GM12878 (cell line): ENCODE measurements around the gene EIF1AD. TPM values are rescaled to one million over a fixed set of nuclear protein-coding genes. Genes with fewer than 3 reads are reported as not detected.

Source experiments
- ATAC-seq: fragments of 200-7000 bp; cut with Tn5 transposase; 3 replicates; pipeline ENCODE4 v1.9.1; 2020; ENCODE audit warnings: mild to moderate bottlenecking, moderate library complexity
- BruUV-seq: library from RNA; stranded (reverse); fragments of 400-500 nt; replicated peaks from 2 replicates; lab custom pipeline; 2021; lab: Mats Ljungman, UMichigan
- CTCF ChIA-PET: fragments of 300-600 bp; sonication (Branson Sonifier 250); formaldehyde crosslinking; extraction: SDS; loops from one replicate; lab custom pipeline; 2021; ENCODE audit warnings: inconsistent platforms; lab: Yijun Ruan, JAX
- POLR2A ChIA-PET: fragments of 350-600 bp; formaldehyde crosslinking; extraction: SDS; loops from one replicate; lab custom pipeline; 2021; ENCODE audit warnings: inconsistent platforms; lab: Charles Lee
- RAD21 ChIA-PET: fragments of 300-600 bp; sonication (Branson Sonifier 250); formaldehyde crosslinking; loops from one replicate; lab custom pipeline; 2023; ENCODE audit warnings: antibody characterized with exemption; ENCODE audit not compliant: unreplicated experiment; lab: Charles Lee
- SMC1A ChIA-PET: fragments of 300-600 bp; sonication (Branson Sonifier 250); formaldehyde crosslinking; loops from one replicate; lab custom pipeline; 2023; ENCODE audit not compliant: unreplicated experiment, uncharacterized antibody; lab: Charles Lee
- DNase-seq: peaks from one replicate; pipeline ENCODE4 v3.0.0-alpha.2; 2011; ENCODE audit warnings: low read depth, low spot score
- FAIRE-seq: peaks from 3 replicates; lab custom pipeline; 2011; peaks lifted over from hg19 to GRCh38; lab: Jason Lieb, UNC
- H2AFZ ChIP-seq: 2 replicates; pipeline ENCODE4 v1.6.0; 2011; ENCODE audit warnings: low read depth, low read length, control low read depth; ENCODE audit not compliant: control insufficient read depth
- H3K27ac ChIP-seq: 2 replicates; pipeline ENCODE4 v1.5.1; 2011; ENCODE audit warnings: control low read depth; ENCODE audit not compliant: control insufficient read depth, insufficient read depth
- H3K27me3 ChIP-seq, 2 experiments: replicated peaks in 1 of 2; 2 replicates each; pipeline versions ENCODE4 v1.6.0 to v1.6.1; 2011; ENCODE audit warnings: low read length in 1 of 2; ENCODE audit not compliant: control insufficient read depth in 2 of 2, insufficient read depth in 2 of 2
- H3K36me3 ChIP-seq, 2 experiments: 2 replicates each; pipeline ENCODE4 v1.5.1; 2011; ENCODE audit warnings: low read length in 1 of 2; ENCODE audit not compliant: control insufficient read depth in 2 of 2, insufficient read depth in 2 of 2
- H3K4me1 ChIP-seq: 2 replicates; pipeline ENCODE4 v1.6.1; 2011; ENCODE audit warnings: mild to moderate bottlenecking, low read length, moderate library complexity, mixed read lengths; ENCODE audit not compliant: control insufficient read depth, insufficient read depth
- H3K4me2 ChIP-seq: 2 replicates; pipeline ENCODE4 v1.6.0; 2011; ENCODE audit warnings: control low read depth; ENCODE audit not compliant: control insufficient read depth, insufficient read depth
- H3K4me3 ChIP-seq: fragments of 200-600 bp; sonication (generic); 2 replicates; pipeline ENCODE4 v1.5.1; 2016
- H3K79me2 ChIP-seq: 2 replicates; pipeline ENCODE4 v1.6.0; 2011; ENCODE audit warnings: low read length; ENCODE audit not compliant: control insufficient read depth, insufficient read depth
- H3K9ac ChIP-seq: 2 replicates; pipeline ENCODE4 v1.8.0; 2011; ENCODE audit warnings: low read length, control low read depth, mixed read lengths; ENCODE audit not compliant: control insufficient read depth, insufficient read depth
- H3K9me3 ChIP-seq: replicated peaks from 3 replicates; pipeline ENCODE4 v1.5.1; 2011; ENCODE audit warnings: mild to moderate bottlenecking, low read length; ENCODE audit not compliant: control insufficient read depth, insufficient read depth
- H4K20me1 ChIP-seq: 2 replicates; pipeline ENCODE4 v1.6.0; 2011; ENCODE audit not compliant: control insufficient read depth, insufficient read depth
- ETV6 ChIP-seq, 2 experiments: fragments of 450-650 bp in 1 of 2; IDR thresholded peaks in 1 of 2; conservative IDR thresholded peaks in 1 of 2; 2 replicates each; pipeline ENCODE4 v1.6.1; 2014; ENCODE audit warnings: antibody characterized with exemption in 1 of 2, borderline replicate concordance in 1 of 2, low read depth in 1 of 2, mild to moderate bottlenecking in 1 of 2, moderate library complexity in 1 of 2
- FOXM1 ChIP-seq: IDR thresholded peaks from 2 replicates; pipeline ENCODE4 v1.6.1; 2012; ENCODE audit warnings: low read depth, mild to moderate bottlenecking, inconsistent platforms, low read length, moderate library complexity
- JUND ChIP-seq: IDR thresholded peaks from 2 replicates; pipeline ENCODE4 v1.6.1; 2012; ENCODE audit warnings: low read depth, mild to moderate bottlenecking, low read length, improper control_type of control experiment, moderate library complexity
- WGBS: methylation state at CpG from one replicate; pipeline ENCODE4 v1.1.6; 2016; ENCODE audit warnings: low lambda C conversion rate; ENCODE audit not compliant: insufficient replicate concordance, insufficient coverage; ENCODE audit errors: missing lambda C conversion rate; 5-methylcytosine and 5-hydroxymethylcytosine counted together
- in situ Hi-C: fragments of 300-500 bp; cut with MboI; formaldehyde crosslinking; loops from 9 replicates; pipeline ENCODE4 v1.14.3; 2018; ENCODE audit warnings: mixed read lengths
- intact Hi-C: fragments of 100-400 bp; cut with micrococcal nuclease; formaldehyde crosslinking; loops from one replicate; pipeline ENCODE4 v1.14.2; 2022; ENCODE audit not compliant: unreplicated experiment
- polyA plus RNA-seq, 11 experiments: library from polyadenylated mRNA; depleted of rRNA in 4 of 11; unstranded in 6 of 11; stranded (reverse) in 5 of 11; fragments of >200 nt; fragmentation: Nextera tagmentation in 4 of 11; fragmentation: Illumina TruSeq in 1 of 11; extraction: Ambion mirVana in 4 of 11; extraction: Trizol in 1 of 11; gene quantifications; 1 replicate in 1 of 11; 2 replicates in 10 of 11; pipeline versions ENCODE4 v1.2.1 to v1.2.3, GENCODE V29; 2011 to 2016; ENCODE audit warnings: inconsistent platforms in 2 of 11, missing spikeins in 2 of 11, low read depth in 1 of 11
- total RNA-seq, 4 experiments: library from RNA; depleted of rRNA in 3 of 4; stranded (reverse); fragments of >200 nt in 3 of 4; fragmentation: Illumina TruSeq in 1 of 4; extraction: Trizol in 1 of 4; gene quantifications; 2 replicates each; pipeline versions ENCODE4 v1.2.1 to v1.2.3, GENCODE V29; 2013 to 2021
- TF ChIP-seq, protein P1 (sequence below): fragments of 450-650 bp; formaldehyde crosslinking; IDR thresholded peaks from 2 replicates; pipeline ENCODE4 v1.4.0; 2022; ENCODE audit warnings: mild to moderate bottlenecking, moderate library complexity

The EIF1AD gene
- total and polyA plus RNA-seq, 10 of the 15 experiments (the other 5 are each of a cell fraction or from before 2014, with no cell fraction given) = 31.6 to 56.8 (median 39.5) TPM

- Histone ChIP-seq H3K27me3 (no peaks in the 10 kb centered on the region), H3K27ac (no peak overlapping the region), H3K9me3 (no peaks in the 10 kb centered on the region), H3K9ac (no peak overlapping the region), H3K36me3 (no peaks in the 10 kb centered on the region), H4K20me1 (no peaks in the 10 kb centered on the region), H3K4me3 (no peak overlapping the region), H2AFZ (no peak overlapping the region), H3K4me2 (no peak overlapping the region), H3K4me1 (peaks cover 14% of the 10 kb centered on the region), H3K79me2 (no peaks in the 10 kb centered on the region)
- TF ChIP-seq ETV6 (conservative IDR thresholded peaks at IDR 0.05 in 1 of 2, IDR thresholded peaks at IDR 0.05 in 1 of 2; ENCODE audit: borderline replicate concordance in 1 of 2, low read depth in 1 of 2) (no peak), FOXM1 (no peak), JUND (no peak)
- TF ChIP-seq, protein P1, sequence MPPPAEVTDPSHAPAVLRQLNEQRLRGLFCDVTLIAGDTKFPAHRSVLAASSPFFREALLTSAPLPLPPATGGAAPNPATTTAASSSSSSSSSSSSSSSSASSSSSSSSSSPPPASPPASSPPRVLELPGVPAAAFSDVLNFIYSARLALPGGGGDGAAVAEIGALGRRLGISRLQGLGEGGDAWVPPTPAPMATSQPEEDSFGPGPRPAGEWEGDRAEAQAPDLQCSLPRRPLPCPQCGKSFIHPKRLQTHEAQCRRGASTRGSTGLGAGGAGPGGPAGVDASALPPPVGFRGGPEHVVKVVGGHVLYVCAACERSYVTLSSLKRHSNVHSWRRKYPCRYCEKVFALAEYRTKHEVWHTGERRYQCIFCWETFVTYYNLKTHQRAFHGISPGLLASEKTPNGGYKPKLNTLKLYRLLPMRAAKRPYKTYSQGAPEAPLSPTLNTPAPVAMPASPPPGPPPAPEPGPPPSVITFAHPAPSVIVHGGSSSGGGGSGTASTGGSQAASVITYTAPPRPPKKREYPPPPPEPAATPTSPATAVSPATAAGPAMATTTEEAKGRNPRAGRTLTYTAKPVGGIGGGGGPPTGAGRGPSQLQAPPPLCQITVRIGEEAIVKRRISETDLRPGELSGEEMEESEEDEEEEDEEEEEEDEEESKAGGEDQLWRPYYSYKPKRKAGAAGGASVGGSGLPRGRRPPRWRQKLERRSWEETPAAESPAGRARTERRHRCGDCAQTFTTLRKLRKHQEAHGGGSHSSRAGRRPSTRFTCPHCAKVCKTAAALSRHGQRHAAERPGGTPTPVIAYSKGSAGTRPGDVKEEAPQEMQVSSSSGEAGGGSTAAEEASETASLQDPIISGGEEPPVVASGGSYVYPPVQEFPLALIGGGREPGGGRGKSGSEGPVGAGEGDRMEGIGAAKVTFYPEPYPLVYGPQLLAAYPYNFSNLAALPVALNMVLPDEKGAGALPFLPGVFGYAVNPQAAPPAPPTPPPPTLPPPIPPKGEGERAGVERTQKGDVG (CRISPR knock-in tag) = no peak
- intact Hi-C loops = no loop called here
- no TSS peak for BruUV-seq
- SMC1A ChIA-PET = interaction anchor here (0.6 kb wide), 1 partner anchor 92 kb away, joined by 4 read pairs; no protein-coding TSS in a partner anchor
- in situ Hi-C loops = no loop called here
- CTCF ChIA-PET = interaction anchor here (2.3 kb wide), 1 partner anchor 68 kb away, joined by 9 read pairs; no protein-coding TSS in a partner anchor
- WGBS = 86% methylated on average over 17 of the region's 20 CpGs
- FAIRE-seq = no peak
- POLR2A ChIA-PET = interaction anchor here (0.7 kb wide), 1 partner anchor 414 kb away, joined by 3 read pairs; no protein-coding TSS in a partner anchor
- ATAC-seq = no peak
- RAD21 ChIA-PET = no interaction called here
- DNase-seq = no peak
These were observed 48.5 kb downstream of the EIF1AD start for GRCh38 chr11:65953471-65953870.
